ENCODE data around the gene ABCD2. TPM values are rescaled to one million over a fixed set of nuclear protein-coding genes. Genes with fewer than 3 reads are reported as not detected.
"Not testable (repeated sequence)": the region's sequence is repeated elsewhere in the genome, so short reads cannot be mapped to it uniquely, and the experiment has no call there.

The ABCD2 gene
- polyA plus RNA-seq, 3 donors, result 0.06 to 0.11 (median 0.10) TPM

GRCh38 chr12:39616666-39617065 lies 2.9 kb downstream of the ABCD2 start:
- DNase-seq (ENCODE audit: extremely low read depth in 1 of 11, low read depth in 9 of 11, low spot score in 4 of 11), result no peak

DNA sequence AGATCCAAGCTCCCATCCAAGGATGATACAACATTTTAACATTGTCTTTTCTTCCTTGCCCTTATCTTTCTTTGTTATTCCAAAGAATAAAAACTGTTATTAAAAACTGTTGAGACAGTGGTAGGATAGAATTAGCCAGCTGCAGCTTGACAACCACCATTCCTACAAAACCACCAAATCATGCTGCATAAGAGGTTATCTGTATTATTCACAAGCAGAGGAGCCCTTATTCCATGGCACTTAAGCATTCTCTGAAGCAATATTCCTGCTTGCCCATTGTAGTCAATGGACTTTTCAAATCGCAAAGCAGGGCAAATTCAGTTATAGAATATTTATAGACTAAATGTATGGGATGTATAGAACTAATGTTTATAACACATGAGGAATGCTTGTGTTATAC lies 3.4 kb downstream of the ABCD2 start:
- DNase-seq (ENCODE audit: extremely low read depth in 1 of 11, low read depth in 9 of 11, low spot score in 4 of 11), result no peak

- DNase-seq (ENCODE audit: extremely low read depth in 1 of 11, low read depth in 9 of 11, low spot score in 4 of 11), result no peak
Observed at GRCh38 chr12:39613525-39613924, 6.1 kb downstream of the ABCD2 start.

DNA sequence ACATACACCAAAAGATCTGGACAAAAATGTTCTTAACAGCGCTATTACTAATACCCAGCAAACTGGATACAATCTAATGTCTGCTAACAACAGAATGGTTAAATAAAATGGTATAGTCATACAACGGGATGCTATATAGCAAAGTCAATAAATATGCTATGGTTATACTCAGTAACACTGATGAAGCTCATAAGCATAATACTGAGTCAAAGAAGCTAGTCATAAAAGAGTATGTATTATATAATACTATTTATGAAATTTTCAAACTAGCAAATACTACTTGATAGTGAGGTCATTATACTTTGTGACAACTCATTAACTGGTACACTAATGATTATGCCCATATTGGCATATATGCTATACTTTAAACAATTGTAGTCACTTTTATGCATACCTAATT lies 7.4 kb downstream of the ABCD2 start:
- no peak for DNase-seq (ENCODE audit: extremely low read depth in 1 of 11, low read depth in 9 of 11, low spot score in 4 of 11)

GRCh38 chr12:39611818-39612217 lies 7.8 kb downstream of the ABCD2 start:
- DNase-seq (ENCODE audit: extremely low read depth in 1 of 11, low read depth in 9 of 11, low spot score in 4 of 11), result no peak

DNA sequence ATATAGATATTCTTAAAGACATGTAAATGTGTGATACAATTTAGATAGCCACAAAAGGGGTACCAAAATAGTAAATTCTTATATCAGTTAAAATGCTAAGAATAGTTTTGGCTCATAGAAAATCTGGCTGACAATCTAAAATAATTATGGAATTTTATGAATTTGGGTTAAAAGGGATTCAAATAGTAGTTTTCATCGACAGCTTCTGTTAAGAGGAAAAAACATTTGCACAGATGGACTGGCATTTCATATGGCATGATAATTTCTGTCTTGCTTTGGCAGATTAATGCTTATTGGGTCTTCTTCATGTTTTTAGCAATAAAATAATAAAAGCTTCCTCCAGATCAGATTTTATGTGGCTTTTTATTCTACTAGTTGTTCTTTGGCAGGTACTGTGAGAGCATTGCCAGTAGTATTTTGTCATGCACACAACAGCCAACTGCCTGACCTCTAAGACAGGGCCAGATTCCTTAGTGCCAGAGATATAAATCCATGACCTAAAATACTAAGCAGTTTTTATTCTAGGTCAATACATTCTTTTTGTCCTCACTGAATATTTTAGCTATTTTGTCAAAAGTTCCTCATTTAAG lies 9.1 kb downstream of the ABCD2 start:
- no peak for DNase-seq (ENCODE audit: extremely low read depth in 1 of 11, low read depth in 9 of 11, low spot score in 4 of 11)

DNA sequence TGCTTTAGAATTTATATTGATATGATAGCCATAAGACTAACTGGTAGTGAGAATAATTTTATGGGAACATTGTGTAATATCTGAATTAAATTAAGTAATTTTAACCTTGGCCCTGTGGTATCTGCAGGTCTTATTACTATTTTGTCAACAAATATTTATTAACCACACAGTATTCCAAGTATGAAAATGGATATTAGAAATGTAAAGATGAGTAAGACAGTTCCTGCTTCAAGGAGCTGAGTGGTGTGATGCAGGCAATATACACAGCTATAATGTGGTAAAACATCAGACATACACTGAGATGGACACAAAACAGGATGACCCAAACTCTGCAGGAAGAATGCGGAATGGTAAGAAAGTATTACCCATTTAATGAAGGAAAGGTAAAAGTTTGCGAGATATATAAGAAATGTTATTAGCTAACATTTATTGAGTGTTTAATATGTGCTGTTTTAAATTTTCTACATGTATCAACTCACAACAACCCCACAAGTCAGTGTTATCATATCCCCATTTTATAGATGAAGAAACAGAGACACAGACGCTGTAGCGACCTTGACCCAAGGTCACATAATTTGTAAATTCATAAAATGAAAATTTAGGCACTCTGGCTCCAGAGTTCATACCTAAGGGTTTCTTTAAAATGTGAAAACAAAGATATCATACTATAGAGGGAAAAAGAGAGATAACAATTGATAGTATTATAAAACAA lies 12.7 kb downstream of the ABCD2 start:
- no peak for DNase-seq (ENCODE audit: extremely low read depth in 1 of 11, low read depth in 9 of 11, low spot score in 4 of 11)

- no peak for DNase-seq (ENCODE audit: extremely low read depth in 1 of 11, low read depth in 9 of 11, low spot score in 4 of 11)
Observed at GRCh38 chr12:39605996-39606395, 13.6 kb downstream of the ABCD2 start.

DNA sequence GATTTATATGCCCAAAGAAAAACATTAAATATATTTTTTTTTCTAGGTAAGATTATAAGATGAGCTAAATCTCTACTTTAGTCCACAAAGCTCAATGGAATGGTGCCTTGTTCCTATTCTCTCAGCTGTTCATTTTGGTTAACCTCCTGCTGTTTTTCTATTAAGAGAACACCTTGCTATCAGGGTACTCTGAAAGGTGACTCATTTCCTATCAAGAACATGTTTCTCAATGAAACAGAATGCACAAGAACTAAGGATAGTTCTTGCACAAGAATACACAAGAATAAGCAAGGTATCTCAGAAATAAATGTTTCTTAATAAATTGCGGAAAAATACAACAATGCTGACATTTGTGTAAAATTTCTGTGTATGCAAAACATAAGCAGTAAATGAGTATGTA lies 14.1 kb downstream of the ABCD2 start:
- DNase-seq (ENCODE audit: extremely low read depth in 1 of 11, low read depth in 9 of 11, low spot score in 4 of 11), result no peak

- DNase-seq (ENCODE audit: extremely low read depth in 1 of 11, low read depth in 9 of 11, low spot score in 4 of 11), result no peak
Observed at GRCh38 chr12:39603065-39603464, 16.5 kb downstream of the ABCD2 start.

DNA sequence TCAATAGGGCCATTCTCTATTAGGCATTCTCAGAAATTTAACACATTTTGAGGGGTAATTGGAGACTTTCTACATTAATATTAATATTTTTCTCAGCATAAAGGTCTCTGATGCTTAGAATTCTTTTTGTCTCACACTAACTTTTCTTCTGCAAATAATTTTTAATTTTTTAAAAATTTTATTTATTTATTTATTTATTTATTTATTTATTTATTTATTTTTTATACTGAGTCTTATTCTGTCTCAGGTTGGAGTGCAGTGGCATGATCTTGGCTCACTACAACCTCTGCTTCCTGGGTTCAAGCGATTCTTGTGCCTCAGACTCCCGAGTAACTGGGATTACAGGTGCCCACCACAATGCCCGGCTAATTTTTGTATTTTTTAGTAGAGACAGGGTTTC lies 17.7 kb downstream of the ABCD2 start:
- DNase-seq (ENCODE audit: extremely low read depth in 1 of 11, low read depth in 9 of 11, low spot score in 4 of 11), result not testable (repeated sequence)

DNA sequence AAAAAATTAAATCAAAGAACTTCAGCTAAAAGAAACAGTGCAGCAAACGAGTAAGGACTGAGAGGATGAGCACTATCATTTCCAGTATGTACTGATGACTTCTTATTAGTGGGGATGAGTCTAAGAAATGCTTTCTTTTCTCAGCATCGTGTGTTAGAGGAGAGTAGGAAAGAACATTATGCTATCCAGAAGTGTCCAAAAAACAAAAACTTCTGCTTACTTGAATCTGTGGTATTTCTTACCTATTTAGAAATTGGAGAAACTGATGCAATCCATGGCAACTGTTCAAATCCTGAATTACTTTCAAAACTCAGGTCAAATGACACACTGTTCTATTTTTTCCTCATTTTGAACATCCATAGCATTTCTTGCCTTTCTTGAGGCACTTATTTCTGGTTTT lies 23.7 kb downstream of the ABCD2 start:
- no peak for DNase-seq (ENCODE audit: extremely low read depth in 1 of 11, low read depth in 9 of 11, low spot score in 4 of 11)

GRCh38 chr12:39592295-39592694 lies 27.3 kb downstream of the ABCD2 start:
- no peak for DNase-seq (ENCODE audit: extremely low read depth in 1 of 11, low read depth in 9 of 11, low spot score in 4 of 11)

GRCh38 chr12:39588348-39588747 lies 31.3 kb downstream of the ABCD2 start:
- no peak for DNase-seq (ENCODE audit: extremely low read depth in 1 of 11, low read depth in 9 of 11, low spot score in 4 of 11)

DNA sequence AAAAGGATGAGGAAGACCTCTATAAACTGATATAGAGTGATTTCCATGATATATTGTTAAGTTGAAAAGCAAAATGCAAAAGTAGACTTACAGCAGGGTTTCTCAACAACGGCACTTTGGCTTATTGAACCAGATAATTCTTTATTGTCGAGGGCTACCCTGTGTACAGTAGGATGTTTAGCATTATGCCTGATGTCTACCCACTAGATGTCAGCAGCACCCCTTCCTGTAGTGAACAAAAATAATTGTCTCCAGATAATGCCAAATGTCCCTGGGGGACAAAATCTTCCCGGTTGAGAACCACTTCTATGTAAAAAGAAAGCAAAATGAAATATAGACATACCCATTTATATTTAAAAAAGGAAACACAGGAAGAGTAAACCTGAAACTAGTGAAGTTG lies 32.4 kb downstream of the ABCD2 start:
- DNase-seq (ENCODE audit: extremely low read depth in 1 of 11, low read depth in 9 of 11, low spot score in 4 of 11), result no peak

GRCh38 chr12:39586816-39587215 lies 32.8 kb downstream of the ABCD2 start:
- DNase-seq (ENCODE audit: extremely low read depth in 1 of 11, low read depth in 9 of 11, low spot score in 4 of 11), result no peak

- peak in 1 of 11 donors; percentile 2 for DNase-seq (ENCODE audit: extremely low read depth in 1 of 11, low read depth in 9 of 11, low spot score in 4 of 11)
Observed at GRCh38 chr12:39581592-39581991, 38.0 kb downstream of the ABCD2 start.

GRCh38 chr12:39575498-39575875 lies 44.1 kb downstream of the ABCD2 start:
- DNase-seq (ENCODE audit: extremely low read depth in 1 of 11, low read depth in 9 of 11, low spot score in 4 of 11), result no peak

- no peak for DNase-seq (ENCODE audit: extremely low read depth in 1 of 11, low read depth in 9 of 11, low spot score in 4 of 11)
Observed at GRCh38 chr12:39574785-39575497, 44.7 kb downstream of the ABCD2 start.

DNA sequence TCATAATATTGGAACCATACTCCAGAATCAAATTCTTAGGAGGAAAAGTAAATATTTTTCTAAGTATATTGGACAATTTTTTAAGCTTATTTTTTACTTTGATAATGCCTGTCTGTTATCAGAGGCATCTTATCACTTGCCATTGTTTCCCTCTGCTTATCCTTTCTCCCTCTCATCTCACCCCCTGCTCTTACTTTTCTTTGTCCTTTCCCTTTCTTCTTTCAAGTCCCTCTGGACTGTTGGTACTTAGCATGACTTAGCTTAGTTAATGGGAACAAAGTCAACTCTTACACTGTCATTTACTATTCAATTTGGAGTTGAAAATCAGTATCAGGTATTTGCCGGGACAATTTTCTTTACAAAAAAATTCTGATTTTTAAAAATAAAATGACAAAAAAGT lies 45.2 kb downstream of the ABCD2 start:
- DNase-seq (ENCODE audit: extremely low read depth in 1 of 11, low read depth in 9 of 11, low spot score in 4 of 11), result no peak

DNA sequence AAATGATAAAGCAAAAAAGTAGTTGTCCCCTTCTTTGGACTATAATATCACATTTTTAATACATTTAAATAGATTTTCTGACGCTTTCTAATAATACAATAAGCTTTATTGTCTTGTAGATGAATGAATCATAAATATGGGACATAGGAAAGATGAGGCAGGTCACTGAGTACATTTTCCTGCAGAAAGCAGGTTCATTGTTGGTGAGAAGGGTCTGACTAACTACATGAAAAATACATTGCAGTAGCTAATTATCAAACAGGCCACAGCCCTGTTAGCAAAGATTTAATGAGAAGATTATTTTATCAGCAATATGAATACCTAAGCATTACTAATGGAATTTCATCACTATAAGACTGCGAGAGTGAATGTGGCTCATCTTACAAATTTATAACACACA lies 45.6 kb downstream of the ABCD2 start:
- DNase-seq (ENCODE audit: extremely low read depth in 1 of 11, low read depth in 9 of 11, low spot score in 4 of 11), result no peak
